OCI-LY7 (cell line): ENCODE data around the gene TMEM18.

Experiments used
- EZH2phosphoT487 ChIP-seq: fragments of 200-600 bp; sonication (generic); IDR thresholded peaks from 2 replicates; pipeline ENCODE4 v1.6.1; 2018; ENCODE audit warnings: low read depth, borderline replicate concordance, mild to moderate bottlenecking, mixed run types, antibody characterized with exemption, low read length, moderate library complexity, mixed read lengths
- TF ChIP-seq, protein P1 (sequence below): fragments of 200-600 bp; sonication (generic); conservative IDR thresholded peaks from 2 replicates; pipeline ENCODE4 v1.5.1; 2014; ENCODE audit warnings: mild to moderate bottlenecking, antibody characterized with exemption, low read length, moderate library complexity, mixed read lengths

- TF ChIP-seq, protein P1, sequence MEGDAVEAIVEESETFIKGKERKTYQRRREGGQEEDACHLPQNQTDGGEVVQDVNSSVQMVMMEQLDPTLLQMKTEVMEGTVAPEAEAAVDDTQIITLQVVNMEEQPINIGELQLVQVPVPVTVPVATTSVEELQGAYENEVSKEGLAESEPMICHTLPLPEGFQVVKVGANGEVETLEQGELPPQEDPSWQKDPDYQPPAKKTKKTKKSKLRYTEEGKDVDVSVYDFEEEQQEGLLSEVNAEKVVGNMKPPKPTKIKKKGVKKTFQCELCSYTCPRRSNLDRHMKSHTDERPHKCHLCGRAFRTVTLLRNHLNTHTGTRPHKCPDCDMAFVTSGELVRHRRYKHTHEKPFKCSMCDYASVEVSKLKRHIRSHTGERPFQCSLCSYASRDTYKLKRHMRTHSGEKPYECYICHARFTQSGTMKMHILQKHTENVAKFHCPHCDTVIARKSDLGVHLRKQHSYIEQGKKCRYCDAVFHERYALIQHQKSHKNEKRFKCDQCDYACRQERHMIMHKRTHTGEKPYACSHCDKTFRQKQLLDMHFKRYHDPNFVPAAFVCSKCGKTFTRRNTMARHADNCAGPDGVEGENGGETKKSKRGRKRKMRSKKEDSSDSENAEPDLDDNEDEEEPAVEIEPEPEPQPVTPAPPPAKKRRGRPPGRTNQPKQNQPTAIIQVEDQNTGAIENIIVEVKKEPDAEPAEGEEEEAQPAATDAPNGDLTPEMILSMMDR: no peak
- TF ChIP-seq EZH2phosphoT487: no peak
Observed at GRCh38 chr2:675460-675859, 1.7 kb downstream of the TMEM18 start.
